Stimulated activated naive CD8-positive, alpha-beta T cell treated with anti-CD3 and anti-CD28 coated beads, Interleukin-15, amount 100 ng/mL, for 72 hours (primary cell): ENCODE results near the gene RPS27L.
A peak's percentile ranks its signal among the peaks of the same experiment; 100 is the strongest.

Source experiments
- ATAC-seq: fragments of 150-1000 bp; cut with Tn5 transposase; 2 replicates; pipeline ENCODE4 v1.10.0; 2021; ENCODE audit warnings: mild to moderate bottlenecking, moderate library complexity
- DNase-seq, 2 donors: peaks; one replicate each; pipeline ENCODE4 v3.0.0; 2021 to 2022
- H3K27ac Mint-ChIP-seq, 2 donors: one replicate each; pipeline ENCODE4 v1.8.0; 2022; ENCODE audit warnings: mild to moderate bottlenecking in 2 of 2, mixed read lengths in 2 of 2, moderate library complexity in 2 of 2
- H3K27me3 Mint-ChIP-seq: one replicate; pipeline ENCODE4 v1.8.0; 2022; ENCODE audit warnings: mixed read lengths
- H3K4me1 Mint-ChIP-seq: one replicate; pipeline ENCODE4 v1.8.0; 2022; ENCODE audit warnings: mild to moderate bottlenecking, mixed read lengths
- H3K4me3 Mint-ChIP-seq, 2 donors: one replicate each; pipeline ENCODE4 v1.8.0; 2022; ENCODE audit warnings: mild to moderate bottlenecking in 2 of 2, mixed read lengths in 2 of 2, moderate library complexity in 1 of 2
- H3K9me3 Mint-ChIP-seq, 2 donors: one replicate each; pipeline ENCODE4 v1.8.0; 2022; ENCODE audit warnings: mixed read lengths in 2 of 2

Gene RPS27L

GRCh38 chr15:63166219-63166618 lies 8.9 kb upstream of the RPS27L start:
- ATAC-seq: no peak
- no peak overlapping the region for H3K4me3 Mint-ChIP-seq
- no peaks in the 10 kb centered on the region for H3K9me3 Mint-ChIP-seq
- no peaks in the 10 kb centered on the region for H3K4me1 Mint-ChIP-seq
- H3K27ac Mint-ChIP-seq: no peak overlapping the region
- no peaks in the 10 kb centered on the region for H3K27me3 Mint-ChIP-seq
- DNase-seq: no peak

- H3K27ac Mint-ChIP-seq: peak overlapping the region in 1 of 2 donors; percentile 14
- no peaks in the 10 kb centered on the region for H3K27me3 Mint-ChIP-seq
- H3K9me3 Mint-ChIP-seq: no peaks in the 10 kb centered on the region
- no peak for DNase-seq
- no peak for ATAC-seq
- no peaks in the 10 kb centered on the region for H3K4me1 Mint-ChIP-seq
- no peak overlapping the region for H3K4me3 Mint-ChIP-seq
These were observed 8.0 kb upstream of the RPS27L start for GRCh38 chr15:63165166-63165859.

GRCh38 chr15:63163217-63163616 lies 5.9 kb upstream of the RPS27L start:
- H3K4me3 Mint-ChIP-seq: no peak overlapping the region
- no peak overlapping the region for H3K27ac Mint-ChIP-seq
- peaks cover 0 to 7% of the 10 kb centered on the region in 2 donors for H3K9me3 Mint-ChIP-seq
- ATAC-seq (no peak), DNase-seq (no peak)
- no peaks in the 10 kb centered on the region for H3K27me3 Mint-ChIP-seq
- H3K4me1 Mint-ChIP-seq: no peaks in the 10 kb centered on the region

- H3K4me3 Mint-ChIP-seq: no peak overlapping the region
- H3K27ac Mint-ChIP-seq: no peak overlapping the region
- H3K27me3 Mint-ChIP-seq: no peaks in the 10 kb centered on the region
- ATAC-seq (no peak), DNase-seq (no peak)
- peaks cover 1% of the 10 kb centered on the region for H3K4me1 Mint-ChIP-seq
- H3K9me3 Mint-ChIP-seq: peaks cover 0 to 7% of the 10 kb centered on the region in 2 donors
These were observed 3.4 kb upstream of the RPS27L start for GRCh38 chr15:63160638-63161037.

- peak overlapping the region; percentile 84 to 99 for H3K4me3 Mint-ChIP-seq
- peaks cover 6% of the 10 kb centered on the region for H3K4me1 Mint-ChIP-seq
- peak overlapping the region; percentile 82 to 98 for H3K27ac Mint-ChIP-seq
- ATAC-seq (peak; percentile 49), DNase-seq (peak; percentile 23 to 33)
- peaks cover 0 to 7% of the 10 kb centered on the region in 2 donors for H3K9me3 Mint-ChIP-seq
- H3K27me3 Mint-ChIP-seq: no peaks in the 10 kb centered on the region
These were observed 684 bp upstream of the RPS27L start for GRCh38 chr15:63157891-63158431.

GRCh38 chr15:63156755-63157117 lies 541 bp downstream of the RPS27L start:
- ATAC-seq: no peak

GRCh38 chr15:63156086-63156710 lies 1.1 kb downstream of the RPS27L start:
- Mint-ChIP-seq H3K27ac (peak overlapping the region; percentile 98), H3K27me3 (no peaks in the 10 kb centered on the region), H3K4me1 (peaks cover 12% of the 10 kb centered on the region), H3K9me3 (peaks cover 0 to 7% of the 10 kb centered on the region in 2 donors), H3K4me3 (peak overlapping the region; percentile 95 to 99)
- DNase-seq: no peak
- ATAC-seq: no peak

More at GRCh38 chr15:63156755-63157117, 541 bp downstream of the RPS27L start:
- Mint-ChIP-seq H3K9me3 (peaks cover 0 to 7% of the 10 kb centered on the region in 2 donors), H3K4me3 (peak overlapping the region; percentile 95 to 99), H3K27me3 (no peaks in the 10 kb centered on the region), H3K4me1 (peaks cover 9% of the 10 kb centered on the region), H3K27ac (peak overlapping the region; percentile 98)
- DNase-seq: peak in 1 of 2 donors; percentile 16

- DNase-seq (no peak), ATAC-seq (no peak)
- Mint-ChIP-seq H3K4me3 (peak overlapping the region; percentile 64 to 99), H3K9me3 (peaks cover 0 to 7% of the 10 kb centered on the region in 2 donors), H3K27ac (no peak overlapping the region), H3K4me1 (peaks cover 12% of the 10 kb centered on the region), H3K27me3 (no peaks in the 10 kb centered on the region)
These were observed 1.8 kb downstream of the RPS27L start for GRCh38 chr15:63155486-63155885.

- H3K27me3 Mint-ChIP-seq: no peaks in the 10 kb centered on the region
These were observed 5.6 kb downstream of the RPS27L start for GRCh38 chr15:63151665-63152064.

GRCh38 chr15:63146684-63147083 lies 10.6 kb downstream of the RPS27L start:
- H3K27me3 Mint-ChIP-seq: no peaks in the 10 kb centered on the region
- ATAC-seq (no peak), DNase-seq (no peak)
- H3K4me1 Mint-ChIP-seq: peaks cover 12% of the 10 kb centered on the region
- peaks cover 5 to 9% of the 10 kb centered on the region in 2 donors for H3K9me3 Mint-ChIP-seq
- no peak overlapping the region for H3K4me3 Mint-ChIP-seq
- H3K27ac Mint-ChIP-seq: peak overlapping the region; percentile 7 to 9

More at GRCh38 chr15:63151665-63152064, 5.6 kb downstream of the RPS27L start:
- Mint-ChIP-seq H3K9me3 (no peaks in the 10 kb centered on the region), H3K27ac (no peak overlapping the region), H3K4me1 (peaks cover 18% of the 10 kb centered on the region), H3K4me3 (no peak overlapping the region)
- DNase-seq (no peak), ATAC-seq (no peak)

GRCh38 chr15:63145426-63145825 lies 11.9 kb downstream of the RPS27L start:
- Mint-ChIP-seq H3K9me3 (peaks cover 5 to 9% of the 10 kb centered on the region in 2 donors), H3K27ac (no peak overlapping the region), H3K4me3 (no peak overlapping the region), H3K4me1 (peaks cover 14% of the 10 kb centered on the region), H3K27me3 (no peaks in the 10 kb centered on the region)
- DNase-seq (no peak), ATAC-seq (peak; percentile 39)

- H3K9me3 Mint-ChIP-seq: peaks cover 5 to 9% of the 10 kb centered on the region in 2 donors
- H3K4me3 Mint-ChIP-seq: no peak overlapping the region
- peaks cover 10% of the 10 kb centered on the region for H3K4me1 Mint-ChIP-seq
- no peak for ATAC-seq
- no peak for DNase-seq
- no peaks in the 10 kb centered on the region for H3K27me3 Mint-ChIP-seq
- H3K27ac Mint-ChIP-seq: no peak overlapping the region
These were observed 16.3 kb downstream of the RPS27L start for GRCh38 chr15:63140936-63141335.

GRCh38 chr15:63136742-63137141 lies 20.5 kb downstream of the RPS27L start:
- ATAC-seq: no peak
- Mint-ChIP-seq H3K27ac (no peak overlapping the region), H3K4me3 (no peak overlapping the region)

GRCh38 chr15:63135804-63136203 lies 21.5 kb downstream of the RPS27L start:
- ATAC-seq: no peak
- DNase-seq: no peak

More at GRCh38 chr15:63136742-63137141, 20.5 kb downstream of the RPS27L start:
- no peak for DNase-seq
- no peaks in the 10 kb centered on the region for H3K27me3 Mint-ChIP-seq
- peaks cover 17% of the 10 kb centered on the region for H3K4me1 Mint-ChIP-seq
- H3K9me3 Mint-ChIP-seq: no peaks in the 10 kb centered on the region

GRCh38 chr15:63135281-63135680 lies 22.0 kb downstream of the RPS27L start:
- H3K9me3 Mint-ChIP-seq: no peaks in the 10 kb centered on the region
- no peak for ATAC-seq
- H3K4me1 Mint-ChIP-seq: peaks cover 11% of the 10 kb centered on the region
- no peak overlapping the region for H3K4me3 Mint-ChIP-seq
- H3K27me3 Mint-ChIP-seq: no peaks in the 10 kb centered on the region
- DNase-seq: no peak
- no peak overlapping the region for H3K27ac Mint-ChIP-seq

More at GRCh38 chr15:63135804-63136203, 21.5 kb downstream of the RPS27L start:
- Mint-ChIP-seq H3K27ac (no peak overlapping the region), H3K4me1 (peaks cover 11% of the 10 kb centered on the region), H3K27me3 (no peaks in the 10 kb centered on the region), H3K9me3 (no peaks in the 10 kb centered on the region), H3K4me3 (no peak overlapping the region)
